ENCODE measurements around the gene CCDC182. TPM values are rescaled to one million over a fixed set of nuclear protein-coding genes. Genes with fewer than 3 reads are reported as not detected.

Gene CCDC182
- total RNA-seq, 1 donor: not detected

DNA sequence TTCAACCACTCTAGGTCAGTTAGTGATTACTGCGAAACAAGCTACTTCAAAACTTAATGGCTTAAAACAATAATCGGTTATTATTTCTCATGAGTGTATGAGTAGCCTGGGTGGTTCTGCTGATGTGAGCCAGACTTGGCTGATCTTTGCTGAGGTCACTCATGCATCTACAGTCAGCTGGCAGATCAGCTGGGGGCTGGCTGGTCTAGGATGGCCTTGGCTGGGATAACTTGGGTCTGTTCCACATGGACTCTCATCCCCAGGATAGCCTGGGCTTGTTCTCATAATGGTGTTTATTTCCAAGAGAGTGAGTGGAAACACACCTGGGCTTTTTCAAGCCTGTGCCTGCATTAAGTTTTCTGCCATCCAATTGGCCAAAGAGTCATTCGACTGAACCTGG is 13.0 kb downstream of the CCDC182 start:
- DNase-seq (ENCODE audit: low read depth in 2 of 3, low spot score in 2 of 3): no peak

DNA sequence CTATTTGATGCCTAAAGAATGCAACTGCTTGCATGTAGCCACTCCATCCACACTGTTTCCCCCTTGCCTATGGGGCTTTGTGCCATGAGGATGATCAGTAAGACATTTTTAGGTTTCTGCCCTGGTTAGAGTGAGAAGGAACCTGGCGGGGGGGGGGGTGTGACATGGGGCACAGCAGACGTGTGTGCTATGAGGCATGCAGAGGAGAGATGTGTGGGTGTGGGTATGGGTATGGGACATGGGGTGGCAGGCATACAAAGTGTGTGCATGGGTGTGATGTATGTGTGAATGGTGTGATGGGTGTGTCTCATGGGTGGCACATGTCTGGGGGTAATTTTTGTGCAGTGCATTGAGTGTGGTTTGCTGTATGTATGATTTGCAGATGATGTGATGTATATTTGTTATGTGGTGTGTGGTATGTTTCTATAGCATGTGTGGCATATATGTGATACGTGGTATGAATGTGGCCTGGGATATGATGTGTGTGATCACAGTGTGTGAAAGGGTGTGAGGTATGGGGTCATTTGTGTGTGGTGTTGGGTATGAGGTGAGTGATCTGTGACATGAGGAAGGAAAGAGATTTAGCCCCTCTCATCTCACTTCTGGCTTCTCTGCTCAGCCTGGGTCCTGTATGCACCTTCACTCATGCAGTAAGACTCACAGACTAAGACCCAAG is 14.9 kb downstream of the CCDC182 start:
- DNase-seq (ENCODE audit: low read depth in 2 of 3, low spot score in 2 of 3): no peak

DNA sequence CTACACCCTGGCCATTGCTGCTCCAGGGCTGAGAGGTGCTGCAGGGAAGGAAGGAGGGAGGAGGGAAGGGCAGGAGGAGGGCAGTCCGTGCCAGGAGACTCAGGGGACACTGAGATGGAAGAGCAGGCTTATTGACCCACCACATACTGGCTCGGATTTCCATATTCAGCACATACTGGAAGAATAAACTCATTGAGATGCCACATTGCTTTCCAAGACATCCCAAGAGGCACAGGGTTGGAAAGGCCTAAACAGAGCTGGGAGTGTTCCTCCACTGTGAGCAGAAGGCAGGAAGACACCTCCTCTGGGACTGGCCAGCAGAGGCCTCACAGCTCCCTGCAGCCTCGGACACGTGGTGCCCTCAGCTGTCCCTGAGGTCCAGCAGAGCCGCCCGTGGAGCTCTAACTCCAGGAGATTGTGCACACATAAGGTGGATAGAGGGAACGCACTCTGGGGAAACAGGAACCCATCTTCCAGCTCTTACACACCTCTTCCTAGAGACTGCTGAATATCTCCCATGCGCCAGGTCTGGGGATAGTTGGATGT is 17.4 kb downstream of the CCDC182 start:
- no peak for DNase-seq (ENCODE audit: low read depth in 2 of 3, low spot score in 2 of 3)

DNA sequence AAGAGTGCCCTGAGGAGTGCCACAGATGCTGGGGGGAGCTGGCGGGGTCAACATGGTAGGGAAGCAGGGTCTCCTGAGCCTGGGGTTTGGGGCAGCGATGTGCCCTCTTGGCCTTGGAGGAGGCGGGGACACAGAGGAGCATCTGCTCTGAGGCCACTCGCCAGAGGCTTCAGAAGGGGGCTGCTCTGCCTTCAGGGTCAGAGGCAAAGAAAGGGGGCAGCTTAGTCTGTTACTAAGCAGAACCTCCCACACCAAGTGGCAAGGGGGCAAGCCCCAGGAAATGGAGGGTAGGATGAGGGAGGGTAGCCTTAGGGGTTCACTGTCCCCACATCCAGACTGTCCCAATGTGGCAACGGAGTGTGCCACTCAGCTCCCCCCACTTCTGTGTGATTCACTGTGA is 18.3 kb downstream of the CCDC182 start:
- DNase-seq (ENCODE audit: low read depth in 2 of 3, low spot score in 2 of 3): no peak

DNA sequence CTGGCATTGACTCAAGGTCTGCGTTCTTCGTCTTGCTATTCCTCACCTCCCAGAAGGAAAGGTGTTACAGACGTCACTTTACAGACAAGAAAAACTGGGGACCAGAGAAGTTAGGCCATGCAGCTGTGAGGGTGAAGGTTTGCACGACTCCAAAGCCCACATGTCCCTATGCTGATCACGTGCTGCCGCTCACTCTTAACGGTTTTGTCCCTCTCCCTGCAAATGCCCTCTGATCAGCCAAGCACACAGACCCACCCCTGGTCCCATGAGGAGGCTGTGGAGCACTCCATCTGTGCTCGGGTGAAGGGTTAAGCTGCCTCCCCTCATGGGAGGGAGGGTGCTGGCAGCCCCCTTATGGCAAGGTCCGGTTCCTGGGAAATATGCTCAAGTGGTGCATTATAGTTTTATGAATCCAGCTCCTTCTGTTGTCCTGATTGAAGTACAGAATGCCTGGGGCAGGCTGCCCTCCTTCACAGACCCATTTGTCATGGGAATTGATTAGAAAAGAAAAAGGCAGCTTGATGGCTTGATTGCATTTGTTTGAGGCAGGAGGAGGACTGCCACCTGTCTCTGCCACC is 18.8 kb downstream of the CCDC182 start:
- no peak for DNase-seq (ENCODE audit: low read depth in 2 of 3, low spot score in 2 of 3)

DNA sequence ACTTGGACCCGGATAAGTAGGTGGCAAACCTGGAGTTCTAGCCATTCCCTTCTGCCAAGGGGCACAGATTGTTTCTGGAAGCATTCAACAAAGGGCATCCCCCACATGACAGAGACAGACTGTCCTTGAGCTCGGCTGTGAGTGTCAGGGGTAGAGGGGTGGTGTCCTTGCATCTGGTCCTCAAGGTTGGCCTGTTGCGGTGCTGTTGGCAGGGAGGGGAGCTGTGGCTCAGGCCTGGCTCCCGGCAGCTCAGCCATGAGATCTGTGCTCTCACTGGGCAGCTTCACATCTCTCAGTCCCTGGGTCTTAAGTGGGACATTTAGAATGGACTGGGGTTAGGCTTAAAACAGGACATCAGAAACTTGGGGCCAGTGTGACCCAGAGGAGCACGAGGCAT is 20.4 kb downstream of the CCDC182 start:
- no peak for DNase-seq (ENCODE audit: low read depth in 2 of 3, low spot score in 2 of 3)

DNA sequence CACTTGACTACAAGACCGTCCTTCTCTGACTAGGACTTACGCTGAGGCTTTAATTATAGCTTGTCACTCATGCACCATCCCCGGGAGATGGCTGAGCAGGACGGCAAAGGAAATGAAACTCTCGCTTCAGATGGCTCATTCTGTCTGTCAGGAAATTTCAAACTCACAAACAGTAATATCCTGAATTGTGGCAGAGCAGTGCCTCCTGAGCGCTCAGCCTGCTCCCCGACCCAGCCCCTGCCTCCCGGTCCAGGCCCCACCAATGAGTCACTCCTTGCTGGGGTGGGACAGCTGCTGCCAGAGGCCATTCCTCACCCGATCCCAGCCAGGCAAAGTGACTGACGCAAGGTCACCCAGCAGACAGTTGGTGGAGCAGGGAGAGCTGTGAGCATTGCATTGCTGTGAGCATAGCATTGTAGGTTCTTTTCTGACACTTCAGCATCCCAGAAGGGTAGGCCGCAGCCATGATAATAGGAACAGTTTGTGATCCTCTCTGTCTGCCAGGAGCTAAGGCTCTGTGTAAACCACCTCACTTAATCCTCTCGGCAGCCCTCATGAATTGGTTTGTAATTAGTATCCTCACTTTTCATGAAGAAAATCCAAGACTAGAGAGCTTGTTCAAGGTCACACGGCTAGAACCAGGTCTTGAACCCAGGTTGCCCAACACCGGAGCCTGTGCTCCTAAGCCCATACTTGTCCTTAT is 20.9 kb downstream of the CCDC182 start:
- no peak for DNase-seq (ENCODE audit: low read depth in 2 of 3, low spot score in 2 of 3)

DNA sequence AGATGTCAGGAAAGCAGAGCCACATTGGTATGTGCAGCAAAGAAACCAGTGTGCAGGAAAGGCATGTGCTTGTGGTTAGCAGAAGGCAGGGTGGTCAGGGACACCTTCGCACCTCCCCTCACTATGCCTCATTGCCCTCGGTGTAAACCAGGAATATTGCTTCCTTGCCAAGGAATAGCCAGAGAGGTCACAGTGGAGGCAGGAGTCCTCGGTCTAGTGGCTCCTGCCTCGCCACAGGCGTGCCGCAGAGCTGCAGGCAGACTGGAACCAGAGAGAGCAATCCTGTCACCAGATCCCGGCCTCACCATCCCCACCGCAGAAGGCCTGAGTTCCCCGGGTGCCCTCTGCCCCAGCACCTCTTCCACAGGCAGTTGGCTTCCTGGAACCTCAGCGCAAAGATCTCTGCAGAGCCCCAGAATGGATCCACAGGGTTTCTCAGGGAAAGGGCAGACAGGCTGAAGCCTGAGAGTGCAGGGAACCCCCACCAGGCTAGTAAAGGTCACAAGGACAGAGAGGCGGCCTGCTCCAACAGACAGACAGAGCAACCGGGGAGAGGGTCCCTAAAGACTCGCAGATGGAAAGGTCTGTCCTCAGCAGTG is 21.6 kb downstream of the CCDC182 start:
- no peak for DNase-seq (ENCODE audit: low read depth in 2 of 3, low spot score in 2 of 3)

DNA sequence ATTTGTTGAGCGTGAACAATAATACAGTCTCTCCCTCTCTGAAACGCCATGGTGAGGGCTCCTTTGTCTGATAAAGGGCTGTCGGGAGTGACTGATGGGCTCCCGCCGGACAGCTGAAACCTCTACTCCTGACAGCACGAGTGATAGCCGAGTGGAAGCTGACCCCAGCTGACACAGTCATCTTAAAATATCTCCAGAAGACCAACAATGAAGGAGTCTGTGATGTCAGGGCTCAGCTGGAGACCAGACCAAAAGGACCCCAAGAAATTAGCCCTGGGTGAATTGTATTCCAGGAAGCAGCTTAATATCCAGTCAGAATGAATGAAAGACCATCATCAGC is 22.4 kb downstream of the CCDC182 start:
- DNase-seq (ENCODE audit: low read depth in 2 of 3, low spot score in 2 of 3): no peak

DNA sequence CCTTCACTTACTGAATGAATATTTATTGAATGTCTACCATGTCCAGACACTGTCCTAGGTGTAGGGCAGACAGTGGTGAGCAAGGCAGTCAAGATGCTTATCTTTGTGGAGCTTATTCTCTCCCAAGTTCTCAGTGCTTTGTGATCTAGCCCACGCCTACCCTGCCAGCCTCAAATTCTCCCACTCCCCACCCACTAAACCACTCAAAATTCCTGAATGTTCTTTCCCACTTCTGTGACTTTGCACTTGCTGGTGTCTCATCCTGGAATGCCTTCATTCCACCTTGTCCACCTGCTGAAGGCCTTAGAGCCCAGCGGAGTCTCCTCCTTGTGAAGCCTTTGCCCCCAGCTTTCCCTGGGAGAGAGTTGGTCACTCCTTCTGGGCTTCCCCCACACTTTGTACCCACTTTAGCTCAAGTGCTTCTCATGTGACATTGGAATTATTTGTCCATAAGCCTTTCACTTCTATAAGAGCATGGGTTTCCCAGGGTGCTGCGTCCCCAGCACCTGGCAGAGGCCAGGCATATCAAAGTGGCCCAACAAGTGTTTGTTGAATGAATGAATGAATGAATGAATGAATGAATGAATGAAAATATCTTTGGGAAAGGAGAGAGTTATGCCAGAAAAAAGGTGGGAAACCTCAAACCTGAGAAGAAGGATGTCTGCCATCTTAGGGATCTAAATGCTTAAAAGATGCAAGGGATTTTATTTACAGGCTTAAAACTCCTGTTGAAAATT is 23.0 kb downstream of the CCDC182 start:
- no peak for DNase-seq (ENCODE audit: low read depth in 2 of 3, low spot score in 2 of 3)

DNA sequence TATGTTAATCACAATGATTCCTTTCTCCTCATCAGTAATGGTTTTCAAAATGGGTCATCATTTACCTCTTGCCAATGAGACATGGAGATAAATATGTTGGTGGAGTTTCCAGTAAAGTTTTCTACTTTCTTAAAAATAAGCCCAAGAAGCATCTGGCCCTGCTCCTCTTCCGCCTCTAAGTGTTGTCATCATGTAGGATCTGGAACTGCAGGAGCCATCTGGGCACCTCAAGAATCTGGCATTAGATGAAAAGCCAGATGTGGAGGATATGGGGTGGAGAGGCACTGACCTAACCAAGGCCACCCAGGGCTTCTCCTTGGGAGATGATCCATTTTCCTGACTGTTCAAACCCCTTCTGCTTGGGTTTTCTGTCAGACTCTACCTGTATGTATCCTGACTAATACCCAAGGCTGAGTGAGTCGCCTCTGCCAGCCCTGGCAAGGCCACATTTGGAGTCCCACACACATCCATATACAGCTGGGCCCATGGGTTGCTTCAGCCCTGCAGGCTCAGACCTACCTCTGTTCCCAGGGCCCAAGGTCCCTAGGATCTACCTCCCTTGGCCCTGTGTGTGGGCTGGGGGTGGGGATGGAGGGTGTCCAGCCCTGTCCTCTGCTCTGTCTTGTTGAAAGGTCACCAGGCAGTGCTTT is 24.6 kb downstream of the CCDC182 start:
- DNase-seq (ENCODE audit: low read depth in 2 of 3, low spot score in 2 of 3): no peak

DNA sequence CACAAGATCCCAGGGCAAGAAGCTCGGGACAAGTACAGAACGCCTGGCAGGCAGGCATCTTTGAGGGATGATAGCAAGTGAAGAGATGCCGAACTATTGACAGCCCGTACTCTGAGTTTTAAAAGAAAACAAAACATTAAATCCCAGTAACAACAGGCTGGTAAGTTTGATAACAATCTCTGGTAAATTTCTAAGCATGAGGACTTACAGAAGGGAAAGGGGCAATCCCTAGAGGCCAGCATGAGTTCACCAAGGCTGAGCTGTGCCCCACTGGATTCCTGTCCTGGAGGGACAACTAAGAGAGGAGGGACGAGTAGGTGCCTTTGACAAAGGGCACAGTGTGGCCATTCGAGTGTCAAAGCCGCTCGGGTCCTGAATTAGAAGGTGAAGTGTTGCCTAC is 26.2 kb downstream of the CCDC182 start:
- DNase-seq (ENCODE audit: low read depth in 2 of 3, low spot score in 2 of 3): no peak

DNA sequence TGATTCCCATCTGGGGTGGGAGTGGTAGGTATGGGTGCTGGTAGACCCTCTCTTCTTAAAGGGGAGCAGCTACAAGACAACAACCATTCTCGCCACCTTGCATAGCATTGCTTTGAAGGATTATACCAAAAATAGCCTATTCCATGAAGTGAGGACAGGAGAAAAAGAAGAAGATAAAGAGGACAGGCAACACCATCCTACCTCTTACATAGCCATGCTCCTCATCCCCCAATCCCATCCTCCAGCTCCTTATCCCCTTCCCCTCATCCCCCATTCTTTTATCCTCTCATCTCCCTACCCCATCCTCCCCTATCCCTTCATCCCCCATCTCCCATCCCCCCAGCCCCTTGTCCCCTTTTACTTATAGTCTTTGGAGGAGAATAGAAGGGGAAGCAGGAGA is 29.1 kb downstream of the CCDC182 start:
- DNase-seq (ENCODE audit: low read depth in 2 of 3, low spot score in 2 of 3): no peak

DNA sequence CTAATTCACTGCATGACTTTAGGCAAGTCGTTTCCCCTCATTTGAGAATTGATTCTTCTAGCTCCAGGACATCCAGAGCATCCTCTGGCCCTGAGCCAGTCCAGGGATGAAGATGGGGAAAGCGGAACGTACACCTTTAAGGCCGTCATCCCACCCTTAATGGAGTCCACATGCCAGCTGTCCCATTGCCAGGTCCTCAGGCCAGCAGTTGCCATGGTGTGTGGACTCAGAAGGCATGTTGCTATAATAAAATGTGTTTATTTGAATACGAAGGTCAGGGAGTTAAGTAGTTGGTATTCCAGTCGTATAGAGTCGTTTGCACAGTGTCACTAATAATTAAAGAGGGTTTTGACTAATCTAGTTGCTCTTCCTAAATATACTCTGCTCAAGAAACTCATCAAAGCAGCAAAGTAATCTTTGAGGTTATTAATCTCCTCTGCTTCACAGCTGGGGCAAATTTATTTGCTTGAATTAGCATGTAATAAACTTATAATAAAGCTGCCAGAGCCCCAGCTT is 30.4 kb downstream of the CCDC182 start:
- DNase-seq (ENCODE audit: low read depth in 2 of 3, low spot score in 2 of 3): no peak

DNA sequence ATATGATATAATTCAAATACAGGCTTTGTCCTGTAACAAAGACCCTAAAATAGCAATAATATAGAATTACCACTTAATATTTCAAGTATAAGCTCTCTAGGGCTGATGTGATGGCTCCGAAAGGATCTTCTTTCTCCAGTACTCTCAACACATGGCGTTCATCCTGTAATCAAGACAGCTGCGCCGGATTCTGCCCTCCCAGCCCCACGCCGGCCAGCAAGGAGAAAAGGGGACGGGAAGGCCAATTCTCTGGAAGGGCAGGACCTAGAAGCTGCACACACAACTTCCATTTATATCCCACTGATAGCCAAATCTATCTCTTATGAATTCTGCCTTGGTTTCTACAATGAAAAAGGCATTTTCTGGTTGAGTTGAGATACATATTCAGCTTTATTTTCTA is 32.0 kb downstream of the CCDC182 start:
- no peak for DNase-seq (ENCODE audit: low read depth in 2 of 3, low spot score in 2 of 3)

DNA sequence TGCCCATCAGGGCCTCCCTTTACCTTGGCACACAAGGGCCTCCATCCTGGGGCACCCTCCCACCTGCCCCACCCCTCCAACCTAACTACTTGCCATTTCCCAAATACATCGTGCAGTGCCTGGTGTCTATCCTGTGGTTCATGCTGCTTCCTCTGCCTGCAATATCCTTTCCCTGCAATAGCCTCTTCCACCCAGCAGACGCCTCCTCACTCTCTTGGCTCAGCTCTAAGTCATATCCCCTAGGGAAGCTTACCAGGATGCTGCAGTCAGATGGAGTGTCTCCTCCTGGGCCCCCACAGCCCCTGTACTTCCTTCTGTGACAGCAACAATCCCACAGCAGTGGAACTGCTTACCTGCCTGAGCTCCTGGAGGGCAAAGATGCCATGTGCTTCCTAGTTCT is 36.7 kb downstream of the CCDC182 start:
- DNase-seq (ENCODE audit: low read depth in 2 of 3, low spot score in 2 of 3): no peak

DNA sequence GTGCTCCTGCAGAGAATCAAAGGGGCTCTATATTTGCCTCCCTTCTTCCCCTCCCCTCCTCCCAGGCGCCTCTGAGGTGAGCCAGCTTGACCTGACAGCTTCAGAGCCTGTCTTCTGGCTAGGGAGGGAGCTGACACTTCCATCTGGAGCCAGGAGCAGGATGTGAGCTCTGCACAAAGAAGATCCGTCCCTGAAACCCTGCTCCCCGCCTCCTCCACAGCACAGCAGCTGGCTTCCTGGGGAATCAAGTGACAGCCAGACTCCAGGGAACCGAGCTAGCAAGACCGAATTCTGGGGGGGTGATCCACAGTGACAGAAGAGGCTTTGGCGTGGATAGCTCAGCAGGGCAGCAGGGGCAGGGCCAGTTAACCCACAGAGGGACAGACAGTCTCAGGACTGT is 37.2 kb downstream of the CCDC182 start:
- no peak for DNase-seq (ENCODE audit: low read depth in 2 of 3, low spot score in 2 of 3)

DNA sequence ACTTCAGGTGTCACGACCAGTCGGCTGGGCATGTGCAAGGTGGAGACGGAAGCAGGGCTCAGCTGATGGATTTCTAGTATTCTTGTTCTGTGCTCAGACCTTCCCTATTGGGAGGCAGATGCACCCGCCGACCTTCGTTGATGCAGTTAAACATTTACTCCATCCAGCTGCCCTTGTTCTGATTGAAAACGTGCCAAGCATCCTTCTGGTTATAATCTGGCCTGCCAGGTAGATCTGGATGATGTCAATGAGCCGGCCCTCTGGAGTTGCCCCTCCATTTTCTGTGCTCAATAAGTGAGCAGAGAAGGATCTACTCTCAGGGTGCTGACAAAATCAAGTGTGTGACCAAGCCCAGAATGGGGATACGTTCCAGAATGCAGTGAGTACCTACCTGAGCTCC is 38.3 kb downstream of the CCDC182 start:
- no peak for DNase-seq (ENCODE audit: low read depth in 2 of 3, low spot score in 2 of 3)

DNA sequence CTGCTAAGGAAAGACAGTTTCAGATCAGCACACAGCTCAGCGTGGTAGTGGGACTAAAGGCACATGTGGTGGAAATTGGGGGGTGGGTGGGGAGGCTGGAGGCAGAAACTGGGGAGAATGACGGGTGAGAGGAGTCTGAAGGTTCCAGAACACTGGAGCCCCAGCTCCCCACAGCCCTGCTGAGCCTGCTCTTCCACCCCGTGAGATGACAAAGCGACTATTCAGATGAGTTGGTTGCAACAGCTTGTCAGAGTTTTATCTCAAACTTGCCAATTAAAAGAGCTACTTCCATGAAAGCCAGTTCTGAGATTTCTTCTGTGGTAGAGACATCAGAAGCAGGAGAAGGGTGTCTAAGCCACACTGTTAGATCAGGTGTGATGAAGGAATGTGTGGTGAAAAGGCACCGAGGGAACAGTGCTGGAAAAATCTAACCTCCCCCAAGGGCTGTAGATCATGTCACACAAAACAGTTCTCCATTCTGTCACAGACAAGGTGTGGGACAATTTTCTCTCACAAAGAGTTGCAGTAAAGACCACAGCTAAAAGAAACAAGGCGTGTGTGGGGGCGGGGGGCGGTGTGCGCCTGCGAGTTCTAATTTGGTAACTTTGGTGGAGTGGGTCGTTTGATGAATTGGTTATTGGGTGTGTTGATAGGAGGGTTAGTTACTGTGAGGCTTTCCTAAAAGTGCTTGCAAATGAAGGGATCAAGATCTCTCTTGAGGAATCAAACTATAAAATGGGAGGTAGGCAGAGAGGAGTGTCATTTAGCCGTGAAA is 39.0 kb downstream of the CCDC182 start:
- no peak for DNase-seq (ENCODE audit: low read depth in 2 of 3, low spot score in 2 of 3)

DNA sequence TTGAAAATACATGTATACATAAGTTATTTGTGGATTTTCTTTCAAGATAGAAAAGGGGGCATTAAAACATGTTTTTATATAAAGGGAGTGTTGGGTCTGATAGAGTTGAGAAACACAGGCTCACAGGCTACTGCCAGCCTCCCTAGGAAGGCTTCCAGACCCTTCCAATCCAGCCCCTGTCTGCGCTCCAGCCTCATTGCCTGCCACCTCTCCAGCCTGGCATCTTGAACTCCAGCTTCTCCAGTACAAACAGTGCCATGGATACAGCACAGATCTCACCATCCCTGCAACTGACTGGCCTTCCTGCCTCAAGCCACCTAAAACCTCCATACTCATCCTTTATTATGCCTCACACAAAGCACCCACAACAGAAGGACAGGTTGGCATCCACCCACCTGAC is 40.7 kb downstream of the CCDC182 start:
- no peak for DNase-seq (ENCODE audit: low read depth in 2 of 3, low spot score in 2 of 3)

All from hematopoietic multipotent progenitor cell (in vitro differentiated cells).